Measurements from ENCODE around the gene DNAJC5.
"Not testable (repeated sequence)": the region's sequence is repeated elsewhere in the genome, so short reads cannot be mapped to it uniquely, and the experiment has no call there.

Gene DNAJC5

DNA sequence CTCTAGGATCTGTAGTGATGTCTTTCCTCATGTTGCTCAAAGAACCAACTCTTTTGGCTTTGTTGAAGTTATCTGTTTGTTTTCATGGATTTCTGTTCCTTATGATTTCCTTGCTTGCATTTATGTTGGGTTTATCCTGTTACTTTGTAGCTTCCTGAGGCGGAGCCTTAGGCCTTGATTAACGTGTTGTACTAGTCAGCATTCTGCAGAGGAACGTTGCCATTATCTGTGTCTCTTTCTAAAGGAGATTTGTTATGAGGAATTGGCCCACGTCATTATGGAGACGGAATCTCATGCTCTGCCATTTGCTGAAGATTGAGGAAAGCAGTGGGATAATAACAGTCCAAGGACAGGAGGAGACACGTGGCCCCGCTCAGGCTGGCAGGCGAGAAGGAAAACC is 31.4 kb downstream of the DNAJC5 start:
- no peak for DNase-seq (ENCODE audit: low read depth, low spot score)
- no peak for TF ChIP-seq SUZ12 (IDR thresholded peaks at IDR 0.05; ENCODE audit: extremely low read depth, insufficient read depth, insufficient read length)
- TF ChIP-seq YY1 (IDR thresholded peaks at IDR 0.05; ENCODE audit: insufficient read depth, insufficient read length), result no peak
- TF ChIP-seq ZNF274 (IDR thresholded peaks at IDR 0.05; ENCODE audit: low read depth, low read length), result no peak
- Histone ChIP-seq H3K4me3 (ENCODE audit: insufficient read length, low read depth) (no peak overlapping the region), H3K36me3 (ENCODE audit: insufficient read depth, insufficient read length, low read length) (peaks cover 55% of the 10 kb centered on the region), H3K4me1 (ENCODE audit: insufficient read depth, insufficient read length) (no peaks in the 10 kb centered on the region), H3K9me3 (ENCODE audit: insufficient read depth, low read length) (no peaks in the 10 kb centered on the region), H3K9ac (ENCODE audit: insufficient read length, low read depth) (no peak overlapping the region), H3K27me3 (ENCODE audit: insufficient read depth, insufficient read length) (no peaks in the 10 kb centered on the region)

DNA sequence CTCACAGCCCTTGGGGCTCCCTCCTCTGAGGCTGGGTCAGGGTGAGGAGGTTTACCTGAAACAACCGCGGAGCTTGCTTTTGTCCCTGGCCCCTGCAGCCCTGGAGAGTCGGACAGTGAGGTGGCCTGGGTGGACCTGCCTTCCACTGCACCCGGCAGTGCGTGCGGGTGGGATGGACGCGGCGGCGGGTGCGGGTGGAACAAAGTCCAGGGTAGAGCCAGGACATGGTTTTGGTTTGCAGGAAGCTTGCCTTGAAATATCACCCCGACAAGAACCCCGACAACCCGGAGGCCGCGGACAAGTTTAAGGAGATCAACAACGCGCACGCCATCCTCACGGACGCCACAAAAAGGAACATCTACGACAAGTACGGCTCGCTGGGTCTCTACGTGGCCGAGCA is 34.1 kb downstream of the DNAJC5 start:
- no peak overlapping the region for H3K9ac ChIP-seq (ENCODE audit: insufficient read length, low read depth)
- H3K9me3 ChIP-seq (ENCODE audit: insufficient read depth, low read length), result no peaks in the 10 kb centered on the region
- no peak for DNase-seq (ENCODE audit: low read depth, low spot score)
- peaks cover 73% of the 10 kb centered on the region for H3K36me3 ChIP-seq (ENCODE audit: insufficient read depth, insufficient read length, low read length)
- no peak overlapping the region for H3K4me3 ChIP-seq (ENCODE audit: insufficient read length, low read depth)
- TF ChIP-seq SUZ12 (IDR thresholded peaks at IDR 0.05; ENCODE audit: extremely low read depth, insufficient read depth, insufficient read length), result no peak
- no peak for TF ChIP-seq ZNF274 (IDR thresholded peaks at IDR 0.05; ENCODE audit: low read depth, low read length)
- no peak for TF ChIP-seq YY1 (IDR thresholded peaks at IDR 0.05; ENCODE audit: insufficient read depth, insufficient read length)
- no peaks in the 10 kb centered on the region for H3K4me1 ChIP-seq (ENCODE audit: insufficient read depth, insufficient read length)
- H3K27me3 ChIP-seq (ENCODE audit: insufficient read depth, insufficient read length), result no peaks in the 10 kb centered on the region

DNA sequence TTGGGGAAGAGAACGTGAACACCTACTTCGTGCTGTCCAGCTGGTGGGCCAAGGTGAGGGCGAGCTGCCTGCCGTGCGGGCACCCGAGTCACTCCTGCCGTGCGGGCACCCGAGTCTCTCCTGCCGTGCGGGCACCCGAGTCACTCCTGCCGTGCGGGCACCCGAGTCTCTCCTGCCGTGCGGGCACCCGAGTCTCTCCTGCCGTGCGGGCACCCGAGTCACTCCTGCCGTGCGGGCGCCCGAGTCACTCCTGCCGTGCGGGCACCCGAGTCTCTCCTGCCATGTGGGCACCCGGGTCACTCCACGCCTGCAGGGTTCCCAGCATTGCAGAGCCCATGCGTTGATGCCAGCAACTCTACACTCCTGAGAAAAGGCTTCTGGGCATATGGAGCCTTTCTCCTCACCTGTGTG is 34.6 kb downstream of the DNAJC5 start:
- DNase-seq (ENCODE audit: low read depth, low spot score); H3K9me3 ChIP-seq (ENCODE audit: insufficient read depth, low read length); H3K27me3 ChIP-seq (ENCODE audit: insufficient read depth, insufficient read length); H3K4me3 ChIP-seq (ENCODE audit: insufficient read length, low read depth); H3K4me1 ChIP-seq (ENCODE audit: insufficient read depth, insufficient read length); H3K9ac ChIP-seq (ENCODE audit: insufficient read length, low read depth): not testable (repeated sequence)
- H3K36me3 ChIP-seq (ENCODE audit: insufficient read depth, insufficient read length, low read length), result peaks cover 76% of the 10 kb centered on the region

DNA sequence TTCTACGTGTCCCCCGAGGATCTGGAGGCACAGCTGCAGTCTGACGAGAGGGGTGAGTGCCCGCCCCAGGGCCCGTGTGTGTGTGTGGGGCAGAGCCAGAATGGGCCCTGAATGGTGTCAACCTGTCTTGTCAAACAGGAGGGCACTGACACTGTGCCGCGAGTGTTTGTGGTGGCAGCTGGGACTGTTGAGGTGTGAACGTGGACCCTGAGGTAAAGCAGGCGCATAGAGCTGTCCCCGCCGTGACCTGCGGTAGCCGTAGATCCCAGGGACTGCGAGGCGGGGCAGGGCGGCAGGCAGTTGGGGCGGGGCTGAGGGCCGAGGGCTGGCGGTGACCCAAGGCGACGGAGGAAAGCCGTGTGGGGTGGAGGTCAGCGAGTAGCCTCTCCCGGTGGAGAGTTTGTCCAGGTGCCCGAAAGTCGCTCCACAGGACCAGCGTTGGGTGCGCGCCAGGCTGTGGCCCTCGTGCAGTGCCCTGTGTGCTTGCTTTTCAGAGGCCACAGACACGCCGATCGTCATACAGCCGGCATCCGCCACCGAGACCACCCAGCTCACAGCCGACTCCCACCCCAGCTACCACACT is 36.1 kb downstream of the DNAJC5 start:
- Histone ChIP-seq H3K36me3 (ENCODE audit: insufficient read depth, insufficient read length, low read length) (peaks cover 92% of the 10 kb centered on the region), H3K27me3 (ENCODE audit: insufficient read depth, insufficient read length) (no peaks in the 10 kb centered on the region), H3K4me1 (ENCODE audit: insufficient read depth, insufficient read length) (no peaks in the 10 kb centered on the region), H3K9ac (ENCODE audit: insufficient read length, low read depth) (no peak overlapping the region), H3K4me3 (ENCODE audit: insufficient read length, low read depth) (no peak overlapping the region), H3K9me3 (ENCODE audit: insufficient read depth, low read length) (no peaks in the 10 kb centered on the region)
- no peak for DNase-seq (ENCODE audit: low read depth, low spot score)
- no peak for TF ChIP-seq ZNF274 (IDR thresholded peaks at IDR 0.05; ENCODE audit: low read depth, low read length)
- TF ChIP-seq SUZ12 (IDR thresholded peaks at IDR 0.05; ENCODE audit: extremely low read depth, insufficient read depth, insufficient read length), result no peak
- TF ChIP-seq YY1 (IDR thresholded peaks at IDR 0.05; ENCODE audit: insufficient read depth, insufficient read length), result no peak

DNA sequence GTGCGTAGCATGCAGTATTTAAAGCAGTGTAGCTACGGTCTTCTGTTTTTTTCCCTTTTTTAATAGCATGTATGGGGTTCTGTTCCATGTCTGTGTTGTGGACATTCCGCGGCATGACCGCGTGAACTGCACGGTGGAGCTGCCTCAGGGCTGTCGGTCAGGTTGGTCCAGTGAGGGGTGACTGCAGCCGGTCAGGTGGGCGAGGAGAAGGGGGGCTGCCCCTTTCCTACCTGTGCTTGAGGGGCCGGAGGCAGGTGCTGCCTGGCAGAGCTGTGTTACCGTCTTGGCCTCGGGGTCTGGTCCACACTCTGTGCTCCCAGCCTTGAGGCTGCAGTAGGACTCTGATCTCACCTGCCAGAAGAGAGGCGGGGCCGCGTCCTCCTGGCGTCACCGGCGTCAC is 36.8 kb downstream of the DNAJC5 start:
- H3K9ac ChIP-seq (ENCODE audit: insufficient read length, low read depth), result no peak overlapping the region
- peaks cover 92% of the 10 kb centered on the region for H3K36me3 ChIP-seq (ENCODE audit: insufficient read depth, insufficient read length, low read length)
- H3K27me3 ChIP-seq (ENCODE audit: insufficient read depth, insufficient read length), result no peaks in the 10 kb centered on the region
- H3K4me1 ChIP-seq (ENCODE audit: insufficient read depth, insufficient read length), result no peaks in the 10 kb centered on the region
- no peak overlapping the region for H3K4me3 ChIP-seq (ENCODE audit: insufficient read length, low read depth)
- DNase-seq (ENCODE audit: low read depth, low spot score), result no peak
- no peak for TF ChIP-seq SUZ12 (IDR thresholded peaks at IDR 0.05; ENCODE audit: extremely low read depth, insufficient read depth, insufficient read length)
- no peak for TF ChIP-seq YY1 (IDR thresholded peaks at IDR 0.05; ENCODE audit: insufficient read depth, insufficient read length)
- TF ChIP-seq ZNF274 (IDR thresholded peaks at IDR 0.05; ENCODE audit: low read depth, low read length), result no peak
- no peaks in the 10 kb centered on the region for H3K9me3 ChIP-seq (ENCODE audit: insufficient read depth, low read length)

DNA sequence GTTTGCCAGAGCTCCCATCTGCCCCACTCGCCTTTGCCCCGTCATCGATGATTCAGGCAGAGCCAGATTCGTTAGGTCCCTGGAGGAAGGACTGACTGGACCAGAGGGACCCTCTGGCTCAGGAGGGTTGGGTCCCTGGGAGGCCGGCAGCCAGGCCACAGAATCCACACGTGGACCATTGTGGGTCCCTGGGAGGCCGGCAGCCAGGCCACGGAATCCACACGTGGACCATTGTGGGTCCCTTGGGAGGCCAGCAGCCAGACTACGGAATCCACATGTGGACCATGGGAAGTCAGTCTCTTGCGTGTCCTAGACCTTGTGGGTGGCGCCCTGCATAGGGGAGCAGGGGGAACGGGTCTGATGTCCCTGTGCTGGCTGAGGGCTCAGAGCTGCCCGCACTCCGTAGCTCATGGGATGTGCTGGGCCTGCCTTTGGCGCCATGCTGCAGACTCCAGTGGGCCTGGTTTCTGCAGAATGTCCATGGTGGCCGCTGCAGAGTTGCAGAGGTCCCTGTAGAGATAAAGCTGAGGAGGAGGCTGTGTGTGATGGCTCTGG is 37.8 kb downstream of the DNAJC5 start:
- no peak for DNase-seq (ENCODE audit: low read depth, low spot score)
- Histone ChIP-seq H3K27me3 (ENCODE audit: insufficient read depth, insufficient read length) (no peaks in the 10 kb centered on the region), H3K9me3 (ENCODE audit: insufficient read depth, low read length) (no peaks in the 10 kb centered on the region), H3K36me3 (ENCODE audit: insufficient read depth, insufficient read length, low read length) (peaks cover 91% of the 10 kb centered on the region), H3K4me1 (ENCODE audit: insufficient read depth, insufficient read length) (no peaks in the 10 kb centered on the region), H3K9ac (ENCODE audit: insufficient read length, low read depth) (no peak overlapping the region), H3K4me3 (ENCODE audit: insufficient read length, low read depth) (no peak overlapping the region)
- no peak for TF ChIP-seq SUZ12 (IDR thresholded peaks at IDR 0.05; ENCODE audit: extremely low read depth, insufficient read depth, insufficient read length)
- TF ChIP-seq YY1 (IDR thresholded peaks at IDR 0.05; ENCODE audit: insufficient read depth, insufficient read length), result no peak
- TF ChIP-seq ZNF274 (IDR thresholded peaks at IDR 0.05; ENCODE audit: low read depth, low read length), result no peak

DNA sequence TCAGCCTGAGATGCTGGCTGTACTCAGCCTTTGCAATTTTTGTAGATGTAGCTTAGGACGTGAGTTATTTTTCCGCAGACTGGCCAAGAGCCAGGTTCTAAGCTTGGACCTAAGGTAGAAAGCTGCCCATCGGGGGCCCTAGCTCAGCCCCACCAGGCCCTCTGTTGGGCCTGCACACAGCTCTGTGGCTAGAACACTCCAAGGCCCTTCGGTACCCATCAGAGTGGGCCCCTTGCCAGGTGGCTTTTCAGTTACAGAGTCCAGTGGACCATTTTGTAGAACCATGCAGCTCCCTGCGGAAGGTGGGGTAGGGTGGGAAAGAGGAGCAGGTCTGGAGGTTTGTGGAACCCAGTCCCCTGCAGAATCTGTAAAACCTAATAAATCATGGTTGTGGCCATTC is 38.7 kb downstream of the DNAJC5 start:
- no peak for DNase-seq (ENCODE audit: low read depth, low spot score)
- Histone ChIP-seq H3K27me3 (ENCODE audit: insufficient read depth, insufficient read length) (no peaks in the 10 kb centered on the region), H3K4me3 (ENCODE audit: insufficient read length, low read depth) (no peak overlapping the region), H3K36me3 (ENCODE audit: insufficient read depth, insufficient read length, low read length) (peaks cover 90% of the 10 kb centered on the region), H3K9me3 (ENCODE audit: insufficient read depth, low read length) (no peaks in the 10 kb centered on the region), H3K4me1 (ENCODE audit: insufficient read depth, insufficient read length) (no peaks in the 10 kb centered on the region), H3K9ac (ENCODE audit: insufficient read length, low read depth) (no peak overlapping the region)
- TF ChIP-seq SUZ12 (IDR thresholded peaks at IDR 0.05; ENCODE audit: extremely low read depth, insufficient read depth, insufficient read length), result no peak
- TF ChIP-seq ZNF274 (IDR thresholded peaks at IDR 0.05; ENCODE audit: low read depth, low read length), result no peak
- no peak for TF ChIP-seq YY1 (IDR thresholded peaks at IDR 0.05; ENCODE audit: insufficient read depth, insufficient read length)
